Measurements from ENCODE around the gene PLA2G2A.
"Not testable (repeated sequence)": the region's sequence is repeated elsewhere in the genome, so short reads cannot be mapped to it uniquely, and the experiment has no call there.

The PLA2G2A gene

DNA sequence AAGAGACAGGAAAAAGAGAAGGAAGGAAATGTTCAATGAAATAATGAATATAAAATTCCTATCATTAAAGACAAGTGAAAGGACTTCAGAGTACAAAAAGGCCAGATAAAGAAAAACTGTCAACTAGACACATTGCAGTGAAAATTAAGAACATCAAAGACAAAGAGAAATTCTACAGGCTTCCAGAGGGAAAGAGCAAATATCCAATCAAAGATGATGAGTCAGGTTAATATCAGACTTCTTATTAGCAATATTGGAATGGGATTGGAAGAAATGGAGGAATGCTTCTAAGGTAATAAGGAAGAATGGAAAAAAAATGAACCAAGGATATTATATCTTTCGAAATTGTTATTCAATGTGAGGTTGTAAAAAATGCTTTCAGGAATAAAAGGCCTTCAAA is 7.8 kb downstream of the PLA2G2A start:
- no peak for DNase-seq

DNA sequence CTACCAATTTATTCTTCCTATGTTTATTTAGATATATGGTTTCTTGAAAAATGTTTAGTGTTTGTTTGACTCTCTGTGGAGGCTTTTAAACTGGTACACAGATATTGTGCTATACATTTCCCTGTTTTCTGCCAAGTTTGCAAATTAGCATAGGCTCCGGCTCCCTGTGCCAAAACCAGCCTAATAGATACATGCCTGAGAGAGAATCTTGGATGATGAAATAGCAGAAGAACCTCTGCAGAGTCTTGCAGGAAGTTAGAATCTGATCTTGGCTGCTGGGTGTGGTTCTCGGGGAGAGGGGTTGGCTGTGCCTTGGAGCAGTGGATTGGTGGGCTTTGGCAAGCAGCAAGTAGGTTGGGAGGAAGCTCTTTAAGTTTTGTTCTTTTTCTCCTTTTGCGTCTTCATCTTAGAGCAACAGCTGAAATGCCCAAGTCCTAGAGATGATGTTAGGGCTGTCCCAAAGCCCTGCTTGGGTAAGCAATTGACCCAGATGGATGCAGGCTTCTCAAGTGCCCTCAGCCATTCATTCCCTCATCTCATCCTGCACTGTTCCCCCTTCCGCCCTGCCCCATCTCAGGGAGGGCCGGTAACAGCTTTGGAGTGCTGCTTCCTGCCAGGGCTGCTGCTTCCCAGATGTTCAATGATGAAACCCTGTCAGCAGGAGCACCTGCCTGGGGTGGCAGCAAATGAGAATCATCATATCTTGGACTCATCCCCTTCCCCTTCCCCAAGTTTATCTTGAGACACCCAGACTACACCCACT is 9.3 kb downstream of the PLA2G2A start:
- DNase-seq: no peak

DNA sequence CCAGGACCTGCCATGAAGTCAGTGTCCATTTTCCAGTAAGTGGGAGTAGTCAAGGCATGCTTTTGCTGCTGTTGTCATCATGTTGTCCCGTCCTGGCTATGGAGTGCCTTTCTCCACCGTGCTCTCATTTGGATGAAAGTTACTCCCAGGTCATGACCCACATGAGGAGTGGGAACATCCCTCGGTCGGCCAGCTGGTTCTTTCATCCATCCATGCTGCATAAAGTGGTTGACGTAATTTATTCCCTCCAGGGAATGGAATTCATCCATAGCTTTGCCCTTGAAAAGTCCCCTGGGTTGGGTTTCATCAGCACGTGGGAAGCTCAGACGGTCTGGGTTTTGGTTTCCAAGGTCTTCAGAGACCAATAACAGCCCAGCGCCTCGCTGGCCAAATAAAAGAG is 11.6 kb downstream of the PLA2G2A start:
- DNase-seq: no peak

DNA sequence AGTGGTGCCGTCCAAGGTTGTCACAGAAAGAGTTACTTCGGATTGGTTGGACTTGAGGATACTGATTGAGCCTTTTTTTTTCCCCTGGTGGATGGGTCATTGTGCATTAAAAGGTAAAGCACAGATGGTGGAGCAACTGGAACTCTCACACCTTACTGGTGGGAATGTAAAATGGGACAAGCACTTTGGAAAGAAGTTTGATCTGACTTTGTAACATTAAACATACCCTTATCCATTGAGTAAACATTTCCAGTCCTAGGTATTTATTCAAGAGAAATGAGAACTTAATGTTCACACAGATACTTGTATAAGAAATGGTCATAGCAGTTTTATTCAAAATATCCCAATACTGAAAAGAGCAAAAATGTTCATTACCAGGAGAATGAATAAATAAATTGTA is 14.9 kb downstream of the PLA2G2A start:
- no peak for DNase-seq

DNA sequence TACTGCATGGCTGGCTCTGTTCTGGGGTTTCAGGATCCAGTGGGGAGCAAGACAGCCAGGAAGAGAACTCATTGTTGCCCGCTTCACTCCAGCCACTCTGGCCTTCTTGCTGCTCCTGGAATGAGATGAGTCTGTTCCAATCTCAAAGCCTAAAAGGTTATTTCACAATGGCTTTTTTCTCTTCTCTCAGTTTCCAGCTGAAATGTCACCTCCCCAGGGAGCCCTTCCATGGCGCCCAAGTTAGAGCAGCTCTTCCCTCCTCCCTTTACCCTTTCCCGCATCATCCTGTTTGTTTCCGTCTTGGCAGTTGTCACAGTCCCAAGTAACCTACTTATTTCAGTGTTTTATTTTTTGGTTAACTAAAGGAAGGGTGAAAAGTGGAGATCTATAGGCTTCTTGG is 15.8 kb downstream of the PLA2G2A start:
- no peak for DNase-seq

DNA sequence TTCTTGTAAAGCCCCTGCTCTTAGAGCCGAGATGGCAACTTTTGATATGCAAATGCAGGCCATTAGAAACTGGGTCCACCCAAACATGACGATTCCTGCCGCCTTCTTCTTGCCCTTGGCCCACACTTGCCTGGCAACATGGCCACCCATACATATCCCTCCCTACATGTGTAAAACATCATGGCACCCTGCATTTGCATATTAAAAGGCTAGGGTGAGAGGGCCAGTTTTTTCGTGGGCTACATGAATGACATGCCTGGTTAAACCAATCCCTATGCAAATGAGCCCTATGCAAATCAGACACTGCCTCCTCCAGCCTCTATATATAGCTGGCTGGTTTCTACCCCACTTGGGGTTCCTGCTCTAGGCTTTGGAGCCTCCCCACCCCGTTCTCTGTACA is 18.8 kb downstream of the PLA2G2A start:
- no peak for DNase-seq

DNA sequence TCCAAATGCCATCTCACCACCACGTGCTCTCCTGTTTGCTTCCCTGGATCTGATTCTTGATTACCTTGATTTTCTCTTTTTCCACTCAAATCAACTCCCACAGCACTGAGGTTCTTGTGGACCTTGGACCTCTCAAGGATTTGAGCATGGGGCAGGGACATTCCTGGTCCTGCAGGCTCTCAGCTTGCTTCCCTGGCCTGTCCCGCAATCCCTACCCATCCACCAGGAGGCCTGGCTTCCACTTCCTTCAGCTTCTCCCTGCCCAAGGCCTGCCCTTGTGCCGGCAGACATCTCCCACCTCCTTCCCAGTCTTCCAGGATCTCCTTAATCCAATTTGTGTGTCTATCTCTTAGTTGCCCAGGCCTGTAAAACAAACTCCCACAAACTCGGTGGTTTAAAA is 21.6 kb downstream of the PLA2G2A start:
- no peak for DNase-seq

DNA sequence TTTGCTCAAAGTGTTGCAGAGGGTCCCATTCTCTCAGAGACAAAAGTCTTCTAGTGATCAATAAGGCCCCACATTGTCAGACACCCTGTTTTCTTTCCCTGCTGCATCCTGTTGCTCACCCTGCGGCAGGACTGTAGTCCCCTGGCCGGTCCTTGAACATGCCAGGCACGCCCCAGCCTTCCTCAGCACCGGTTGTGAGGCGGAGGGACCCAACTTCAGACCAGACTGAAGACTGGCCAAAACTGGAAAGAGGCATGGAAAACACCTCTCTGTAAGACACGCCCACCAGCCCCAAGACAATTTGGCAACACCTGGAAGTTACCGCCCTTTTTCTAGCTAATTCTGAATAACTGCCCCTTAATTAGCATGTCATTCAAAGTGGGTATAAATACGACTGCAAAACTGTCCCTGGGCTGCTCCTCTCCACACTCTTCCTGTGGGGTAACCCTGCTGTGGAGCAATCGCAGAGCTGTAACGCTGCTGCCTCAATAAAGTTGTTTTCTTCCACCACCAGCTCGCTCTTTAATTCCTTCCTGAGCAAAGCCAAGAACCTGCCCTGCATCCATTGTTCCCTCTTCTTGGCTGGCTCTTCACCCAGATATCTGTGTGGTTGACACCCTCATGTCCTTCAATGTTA is 23.8 kb downstream of the PLA2G2A start:
- DNase-seq: no peak

DNA sequence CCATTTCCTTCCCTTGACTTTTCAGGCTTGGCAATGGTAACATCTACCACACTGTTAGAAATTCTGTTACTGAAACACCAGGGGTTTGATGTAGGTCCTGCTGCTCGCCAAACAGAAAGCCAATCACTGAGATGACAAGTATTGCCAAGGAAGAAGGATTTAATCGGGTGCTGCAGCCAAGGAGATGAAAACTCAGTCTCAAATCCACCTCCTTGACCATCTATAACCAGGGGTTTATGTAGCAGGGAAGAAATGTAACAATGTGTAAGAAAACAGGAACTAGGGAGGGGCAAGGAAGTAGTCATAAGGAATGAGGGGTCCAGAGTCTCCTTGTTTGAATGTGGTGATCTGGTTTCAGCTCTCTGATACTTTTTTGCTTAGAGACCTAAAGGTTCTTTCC is 25.4 kb downstream of the PLA2G2A start:
- DNase-seq: no peak

DNA sequence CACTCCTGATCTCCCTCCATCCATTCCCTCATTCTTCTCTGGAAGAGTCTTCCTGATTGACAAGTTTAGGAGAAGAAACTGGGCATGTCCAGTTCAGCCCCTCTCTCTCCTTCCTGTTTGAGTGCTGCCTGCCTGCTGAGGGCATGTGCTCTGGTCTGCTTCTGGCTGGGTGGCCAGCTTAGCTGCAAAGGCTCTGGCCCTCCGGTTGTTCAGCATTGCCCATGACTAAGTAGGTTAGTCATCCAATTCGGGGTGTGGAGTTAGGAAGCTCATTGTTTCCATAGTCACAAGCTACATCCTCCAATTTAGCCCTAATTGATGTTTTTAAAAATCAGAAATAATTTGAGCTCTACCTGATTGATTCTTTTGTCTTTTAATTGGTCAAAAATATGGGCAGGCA is 30.4 kb downstream of the PLA2G2A start:
- DNase-seq: no peak

DNA sequence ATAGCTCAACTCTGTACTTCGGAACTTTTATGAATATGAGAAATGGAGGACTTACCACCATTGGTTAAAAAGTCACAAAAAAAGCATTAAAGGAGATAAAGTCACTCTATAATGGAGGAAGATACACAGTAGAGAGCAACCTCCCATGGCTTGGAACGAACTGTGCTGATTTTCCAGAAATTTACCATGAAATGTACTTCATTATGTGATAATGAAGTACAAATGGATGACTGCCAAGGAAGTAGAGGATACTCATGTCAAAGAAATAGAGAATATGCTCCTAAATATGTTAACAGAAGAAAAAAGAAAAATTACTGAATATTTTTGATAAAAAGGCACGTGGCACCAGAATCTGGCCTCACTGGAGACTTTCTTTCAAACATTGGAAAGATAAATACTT is 32.4 kb downstream of the PLA2G2A start:
- no peak for DNase-seq

DNA sequence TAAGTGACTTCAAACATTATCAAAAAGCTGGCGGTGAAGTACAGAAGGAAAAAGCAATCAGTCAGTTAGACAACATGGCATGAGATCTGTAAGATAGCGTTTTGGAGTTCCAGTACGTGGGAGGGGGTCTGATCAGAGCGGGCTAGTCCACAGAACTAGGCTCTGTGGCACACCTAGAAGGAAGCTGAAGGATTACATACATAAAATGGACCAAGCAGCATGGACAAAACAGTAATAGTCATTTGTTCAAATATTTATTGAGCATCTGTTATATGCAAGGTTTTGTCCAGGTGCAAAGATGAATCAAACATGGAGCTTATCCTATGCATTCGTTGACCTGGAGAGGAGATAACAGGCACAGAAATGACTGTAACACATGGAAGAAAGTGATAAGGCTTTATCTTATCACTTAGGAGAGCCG is 33.1 kb downstream of the PLA2G2A start:
- DNase-seq: no peak

DNA sequence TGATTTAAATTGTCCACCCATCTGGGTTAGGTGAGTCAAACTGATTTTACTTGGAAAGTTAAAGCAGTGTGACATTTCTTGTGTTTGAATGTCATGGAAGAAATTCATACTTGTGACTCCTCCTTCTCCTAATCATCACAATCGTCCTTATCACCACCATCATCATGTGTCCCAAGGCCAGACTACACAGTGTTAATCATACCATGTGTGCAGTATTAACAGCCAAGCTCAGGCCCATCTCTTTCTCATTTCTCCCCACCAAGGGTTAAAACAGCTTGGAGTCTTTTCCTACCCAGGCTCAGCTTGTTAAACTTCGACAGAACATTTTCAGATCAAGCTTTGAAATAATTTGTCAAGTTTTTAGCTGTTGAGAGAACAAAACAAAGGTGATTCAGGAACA is 33.5 kb downstream of the PLA2G2A start:
- no peak for DNase-seq

DNA sequence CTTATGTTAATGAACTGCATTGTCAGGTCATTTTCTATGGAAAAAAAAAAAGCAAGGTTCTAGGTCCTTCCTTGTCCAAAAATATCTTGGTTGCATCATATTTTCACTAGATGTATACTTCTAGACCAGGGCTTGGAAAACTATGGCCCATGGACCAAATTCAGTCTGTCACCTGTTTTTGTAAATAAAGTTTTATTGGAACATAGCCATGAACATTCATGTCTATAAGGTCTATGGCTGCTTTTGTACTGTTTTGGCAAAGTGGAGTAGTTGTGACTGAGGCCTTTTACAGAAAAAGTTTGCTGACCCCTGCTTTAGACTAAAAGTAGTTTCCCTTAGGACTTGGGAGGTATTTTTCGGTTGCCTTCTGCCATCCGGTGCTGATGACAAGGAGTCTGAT is 36.8 kb downstream of the PLA2G2A start:
- no peak for DNase-seq

DNA sequence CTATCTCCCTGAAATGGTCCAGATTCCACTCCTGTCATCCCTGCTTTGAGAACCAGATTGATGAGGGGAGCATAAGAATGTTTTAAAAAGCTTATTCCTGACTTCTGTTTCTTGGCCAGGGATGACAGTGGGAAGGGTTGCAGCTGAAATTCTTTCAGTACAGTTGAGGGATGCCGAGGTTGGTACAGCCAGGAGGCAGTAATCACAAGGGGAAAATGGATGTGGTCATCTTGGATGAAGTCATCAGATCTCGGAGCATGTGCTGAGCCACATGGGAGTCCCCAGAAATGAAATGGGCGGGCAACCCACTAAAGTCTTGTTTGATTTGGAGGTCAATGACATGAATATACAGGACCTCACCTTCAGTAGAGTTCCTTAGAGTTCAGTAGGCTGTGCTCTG is 37.3 kb downstream of the PLA2G2A start:
- DNase-seq: no peak

DNA sequence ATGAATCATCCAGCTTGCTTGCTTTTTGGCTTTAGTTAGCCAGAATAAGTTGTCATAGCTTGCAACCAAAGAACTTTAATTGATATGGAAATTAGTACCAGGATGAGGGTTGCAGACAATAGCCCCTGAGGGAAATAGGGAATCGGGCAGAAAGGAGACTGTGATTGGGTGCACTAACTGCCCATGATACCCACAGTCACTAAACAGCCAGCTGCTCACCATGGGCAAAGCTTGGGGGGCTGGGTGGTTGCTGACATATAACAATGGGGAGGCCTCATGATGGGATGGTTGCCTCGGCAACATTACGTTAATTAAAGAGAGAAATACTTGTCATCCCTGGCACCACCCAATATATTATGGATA is 38.2 kb downstream of the PLA2G2A start:
- no peak for DNase-seq

DNA sequence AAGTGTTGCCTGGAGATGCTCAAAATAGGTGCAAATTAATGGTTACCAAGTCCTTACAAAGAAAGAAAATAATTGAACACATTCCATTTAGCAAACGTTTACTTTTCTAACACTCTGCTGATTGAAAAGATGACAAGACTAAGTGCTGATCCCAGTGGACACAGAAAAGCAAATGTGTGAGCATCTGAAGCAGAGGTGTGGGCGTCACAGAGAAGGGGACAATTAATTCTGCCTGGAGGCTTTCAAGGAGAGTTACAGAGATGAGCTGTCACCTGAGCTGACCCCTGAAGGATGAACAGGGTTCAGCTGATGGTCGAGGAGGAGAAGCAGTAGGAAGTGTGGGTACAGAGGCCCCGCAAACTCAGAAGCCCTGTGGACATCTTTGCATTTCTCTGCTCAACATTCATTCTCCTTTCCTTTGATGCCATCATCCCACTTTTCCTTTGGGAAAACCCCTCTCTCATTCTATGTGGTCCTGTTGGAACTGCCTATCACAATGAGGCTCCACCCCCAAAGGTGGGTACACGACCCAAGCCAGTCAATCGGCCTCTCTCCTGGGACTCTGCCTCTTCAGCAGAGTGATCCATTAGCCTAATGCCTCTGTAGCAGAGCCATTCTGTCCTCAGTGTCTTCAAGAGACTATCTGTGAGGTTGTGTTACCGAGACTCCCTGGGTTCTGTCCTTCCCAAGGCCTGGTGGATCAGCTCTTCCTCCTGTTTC is 38.8 kb downstream of the PLA2G2A start:
- DNase-seq: no peak

DNA sequence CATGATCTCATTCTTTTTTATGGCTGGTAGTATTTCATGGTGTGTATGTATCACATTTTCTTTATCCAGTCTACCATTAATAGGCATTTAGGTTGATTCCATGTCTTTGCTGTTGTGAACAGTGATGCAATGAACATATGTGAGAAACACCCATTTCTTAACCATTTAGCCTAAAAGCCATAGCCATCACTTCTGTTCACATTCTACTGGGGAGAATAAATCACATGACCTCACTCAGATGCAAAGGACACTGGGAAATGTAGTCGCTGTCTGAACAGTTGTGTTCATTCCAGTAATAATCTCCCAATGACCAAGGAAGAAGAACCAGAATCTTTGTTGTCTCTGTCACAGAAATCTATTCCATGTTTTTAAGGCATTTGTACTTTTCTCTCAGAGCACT is 40.9 kb downstream of the PLA2G2A start:
- DNase-seq: no peak

DNA sequence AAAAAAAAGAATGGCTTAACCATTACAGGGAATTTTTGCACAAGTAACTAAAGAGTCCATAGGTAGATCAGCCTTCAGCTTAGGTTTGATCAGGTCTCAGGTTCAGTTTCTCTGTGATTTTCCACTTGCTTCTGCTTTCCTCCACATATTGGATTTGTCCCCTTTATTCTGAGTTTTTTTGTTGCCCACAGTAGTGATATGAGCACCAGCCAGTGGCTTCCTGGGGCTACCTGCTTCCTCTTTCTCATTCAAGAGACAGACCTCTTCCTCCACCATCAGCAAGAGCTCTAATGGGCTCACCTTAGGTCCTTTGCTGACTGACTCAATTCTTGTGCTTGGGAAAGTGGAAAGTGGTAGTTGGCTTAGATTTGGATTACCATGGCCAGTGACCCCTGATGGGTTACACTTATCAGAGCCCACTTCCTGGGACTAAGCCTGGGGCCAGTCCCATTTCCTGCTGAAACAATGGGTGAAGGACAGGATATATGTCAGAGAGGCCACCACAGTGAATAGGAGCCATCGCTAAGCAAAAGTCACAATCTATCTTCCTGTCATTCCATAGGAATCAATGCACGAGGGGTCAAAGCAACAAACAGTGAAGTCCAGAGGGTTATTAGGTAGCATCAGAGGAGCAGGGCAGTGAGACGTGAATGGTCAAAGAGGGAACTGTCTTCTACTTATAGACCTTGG is 43.2 kb downstream of the PLA2G2A start:
- DNase-seq: no peak

DNA sequence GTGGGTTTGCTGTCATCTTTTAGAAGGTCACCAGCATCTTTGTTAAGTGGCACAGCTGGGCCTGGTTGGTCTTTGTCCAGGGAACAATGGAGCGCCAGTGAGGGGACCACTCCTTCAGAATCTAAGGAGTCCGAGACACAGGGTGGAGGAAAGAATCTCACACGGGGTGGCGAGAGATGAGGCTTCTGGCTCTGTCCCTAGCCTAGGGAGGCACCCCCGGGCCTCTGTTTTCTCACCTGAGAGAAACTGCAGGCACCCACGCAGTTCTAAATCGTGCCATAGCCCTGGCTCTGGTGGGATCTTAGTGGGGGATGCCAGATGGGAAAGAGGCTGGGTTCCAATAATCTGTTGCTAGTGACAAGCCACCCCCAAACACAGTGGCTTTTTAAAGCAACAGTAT is 45.1 kb downstream of the PLA2G2A start:
- no peak for DNase-seq

DNA sequence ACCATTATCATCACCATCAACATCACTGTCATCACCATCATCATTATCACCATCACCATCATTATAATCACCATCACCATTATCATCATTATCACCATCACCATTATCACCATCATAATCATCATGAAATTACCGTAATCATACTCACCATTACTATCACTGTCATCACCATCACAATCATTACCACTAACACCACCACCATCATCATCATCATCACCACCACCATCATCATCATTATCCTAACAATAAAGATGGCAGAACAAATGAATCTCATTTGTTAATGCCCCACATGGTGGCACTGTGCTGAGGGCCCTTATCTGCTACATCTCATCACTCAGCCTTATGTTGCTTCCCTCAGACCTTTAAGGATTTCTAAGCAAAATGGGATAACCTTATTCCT is 46.6 kb downstream of the PLA2G2A start:
- DNase-seq: no peak

DNA sequence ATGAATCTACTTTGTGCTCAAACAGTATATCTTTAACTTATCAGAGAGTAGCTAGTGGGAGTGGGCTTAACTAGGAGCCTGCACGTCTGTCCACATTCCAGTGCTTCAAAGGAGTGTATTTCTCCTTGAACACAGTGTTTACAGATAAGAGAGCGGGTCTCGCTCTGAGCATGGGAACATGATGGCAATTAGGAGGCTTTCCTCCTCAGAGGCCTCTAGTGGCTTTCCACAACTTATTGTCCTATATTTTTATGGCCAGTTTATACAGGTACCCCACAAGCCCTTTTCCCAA is 52.3 kb downstream of the PLA2G2A start:
- DNase-seq: not testable (repeated sequence)

DNA sequence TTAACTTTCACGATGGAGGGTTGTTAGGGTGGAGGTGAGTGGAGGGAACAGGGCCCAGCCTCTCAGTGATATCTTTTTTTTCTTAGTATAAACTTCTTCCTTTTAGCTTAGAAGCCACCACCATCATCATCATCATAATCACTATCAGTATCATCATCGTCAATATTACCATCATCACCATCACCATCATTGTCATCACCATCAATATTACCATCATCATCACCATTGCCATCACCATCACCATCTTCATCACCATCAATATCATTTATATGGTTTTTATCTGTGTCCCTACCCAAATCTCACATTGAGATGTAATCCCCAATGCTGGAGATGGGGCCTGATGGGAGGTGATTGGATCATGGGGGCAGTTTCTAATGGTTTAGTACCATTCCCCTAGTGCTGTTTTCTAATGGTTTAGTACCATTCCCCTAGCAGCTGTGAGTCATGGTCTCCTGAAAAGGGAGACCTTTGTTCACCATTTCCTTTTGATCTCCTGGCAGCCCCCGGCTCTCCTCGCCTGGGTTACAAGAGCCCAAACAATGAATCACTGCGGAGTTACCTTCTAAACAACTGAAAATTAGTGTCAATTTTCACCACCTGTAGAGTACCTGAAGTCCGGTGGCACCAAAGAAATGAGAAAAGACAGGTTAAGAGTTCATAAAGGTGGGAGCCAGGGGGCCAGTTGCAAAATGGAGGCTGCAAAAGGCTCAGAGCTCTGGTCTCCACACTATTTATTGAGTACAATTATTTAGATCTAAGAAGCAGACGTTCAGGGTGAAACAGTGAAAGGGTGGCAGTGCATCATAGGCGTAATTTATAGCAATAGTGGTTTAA is 52.9 kb downstream of the PLA2G2A start:
- DNase-seq: no peak
